GM21737 (cell line): ENCODE results near the gene METTL22.

Experiments
- ATAC-seq: cut with Tn5 transposase; IDR thresholded peaks from one replicate; pipeline ENCODE4 v1.9.1; 2021; ENCODE audit warnings: mild to moderate bottlenecking, moderate library complexity; ENCODE audit not compliant: unreplicated experiment

METTL22 gene

DNA sequence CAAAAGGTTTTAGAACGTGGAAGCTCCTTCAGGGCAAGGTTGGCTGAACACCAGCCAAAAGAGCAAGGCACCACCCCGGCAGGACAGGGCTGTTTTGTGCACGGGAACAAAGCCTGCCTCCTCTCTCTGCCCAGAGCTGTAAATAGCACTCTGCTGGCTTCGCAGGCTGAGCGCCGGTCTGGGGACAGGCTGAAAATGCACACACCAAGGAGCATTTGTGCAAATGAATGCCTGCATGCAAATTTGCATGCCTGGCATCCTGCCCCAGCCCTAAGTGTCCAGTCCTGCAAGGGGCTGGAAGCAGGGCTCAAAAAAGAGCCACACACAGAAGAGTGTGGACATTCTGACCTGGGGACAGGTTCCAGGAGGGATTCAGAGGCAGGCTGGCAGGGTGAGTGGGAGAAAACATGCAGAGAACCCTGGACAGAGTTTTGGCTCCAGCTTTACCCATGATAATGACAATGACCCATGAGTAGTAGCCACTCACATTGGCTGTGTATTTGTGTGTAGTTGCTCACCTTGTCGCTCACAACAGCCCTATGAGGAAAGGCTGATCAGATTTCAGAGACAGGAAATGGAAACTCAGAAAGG lies 64.6 kb downstream of the METTL22 start:
- ATAC-seq = no peak

DNA sequence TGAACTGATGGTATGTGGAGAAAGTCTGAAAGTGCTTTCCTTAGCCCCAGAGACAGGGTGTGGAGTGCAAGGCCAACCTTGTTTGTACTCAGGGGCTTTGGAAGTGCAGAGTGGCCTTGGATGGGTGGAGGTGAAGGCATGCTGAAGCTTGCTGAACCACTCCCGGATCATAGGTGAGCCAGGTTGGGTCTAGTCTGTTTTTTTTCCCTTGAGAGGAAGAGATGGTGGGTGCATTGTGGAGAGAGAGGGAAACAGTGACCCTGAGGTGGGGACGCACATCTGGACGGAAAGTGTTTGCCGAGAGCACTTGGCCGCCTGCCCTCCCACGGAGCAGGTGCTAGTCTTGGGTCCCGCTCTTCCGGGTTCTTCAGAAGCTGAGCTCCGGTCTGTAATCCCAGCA lies 65.4 kb downstream of the METTL22 start:
- no peak for ATAC-seq

DNA sequence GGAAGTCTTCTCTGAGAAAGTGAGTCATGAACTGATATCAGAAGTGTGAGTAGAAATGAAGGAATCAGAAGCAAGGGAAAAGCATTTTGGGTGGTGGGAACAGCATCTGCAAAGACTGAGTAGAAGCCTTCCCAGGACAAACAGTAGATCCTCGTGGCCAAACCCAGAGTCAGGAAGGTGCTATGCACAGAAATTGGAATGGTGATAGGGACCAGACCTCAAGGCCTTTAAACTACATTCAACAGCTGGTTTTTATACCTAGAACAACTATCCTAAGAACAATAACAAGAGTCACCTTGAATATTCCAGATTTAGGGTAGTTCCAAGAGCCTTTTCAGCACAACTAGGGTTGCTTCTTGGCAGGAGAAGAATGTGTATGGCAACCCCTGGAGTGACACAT lies 68.2 kb downstream of the METTL22 start:
- no peak for ATAC-seq

DNA sequence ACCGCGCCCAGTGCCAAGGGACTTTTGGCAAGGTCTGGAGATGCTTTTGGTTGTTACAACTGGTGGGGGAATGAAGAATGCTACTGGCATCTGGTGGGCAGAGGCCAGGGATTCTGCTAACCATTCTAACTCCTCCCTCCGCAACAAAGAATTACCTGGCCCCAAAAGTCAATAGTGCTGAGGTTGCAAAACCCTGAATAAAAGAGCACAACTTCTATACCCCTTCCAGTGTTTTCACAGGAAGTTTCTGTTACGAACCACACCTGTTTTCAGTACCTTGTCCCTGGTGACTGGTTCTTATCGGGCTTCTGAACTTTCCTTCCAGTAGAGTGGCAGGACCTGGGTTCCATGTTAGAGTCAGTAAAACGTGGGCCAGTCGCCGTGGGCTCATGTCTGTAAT lies 70.2 kb downstream of the METTL22 start:
- ATAC-seq = no peak

DNA sequence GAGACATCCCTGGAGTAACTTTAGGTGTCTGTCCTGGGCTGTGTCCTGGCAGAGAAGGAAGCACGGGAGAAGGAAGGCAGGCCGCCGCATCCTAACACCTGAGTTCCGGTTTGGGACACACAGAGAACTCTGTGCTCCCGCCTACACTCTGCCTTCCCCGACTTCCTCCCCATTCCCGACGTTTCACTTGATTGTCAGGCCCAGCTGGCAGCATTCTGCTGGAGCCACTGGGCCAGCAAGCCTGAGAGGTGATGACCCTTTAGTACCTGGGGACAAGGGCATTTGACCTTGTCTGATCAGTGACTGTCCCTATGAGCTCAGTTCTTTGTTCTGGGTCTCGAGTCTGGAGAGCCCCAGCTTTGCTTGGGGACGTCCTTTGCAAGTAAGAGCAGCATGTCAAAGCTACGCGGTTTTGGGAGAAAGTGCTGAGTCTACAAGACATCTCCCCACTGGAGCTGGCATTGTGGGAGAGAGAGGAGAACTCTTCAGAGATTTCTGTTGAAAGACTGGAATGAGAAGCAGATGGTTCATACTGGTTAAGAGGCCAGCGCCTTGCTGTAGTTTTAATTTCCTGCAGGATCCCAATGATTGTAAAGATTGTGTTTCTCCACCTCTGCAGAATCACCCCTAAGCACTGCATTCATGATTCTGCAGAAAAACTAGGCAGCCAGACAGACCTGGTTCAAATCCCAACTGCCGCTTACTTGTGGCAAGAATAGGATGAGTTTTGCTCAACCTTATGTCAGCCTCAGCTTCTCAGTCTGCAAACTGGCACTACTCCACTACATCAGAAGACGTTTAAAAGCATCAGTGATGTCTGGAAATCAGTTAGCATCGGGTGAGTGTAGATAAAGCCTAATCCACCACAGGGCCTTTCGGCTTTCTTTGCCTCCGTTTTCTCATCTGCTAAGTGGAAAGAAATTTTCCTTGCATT lies 73.6 kb downstream of the METTL22 start:
- no peak for ATAC-seq

DNA sequence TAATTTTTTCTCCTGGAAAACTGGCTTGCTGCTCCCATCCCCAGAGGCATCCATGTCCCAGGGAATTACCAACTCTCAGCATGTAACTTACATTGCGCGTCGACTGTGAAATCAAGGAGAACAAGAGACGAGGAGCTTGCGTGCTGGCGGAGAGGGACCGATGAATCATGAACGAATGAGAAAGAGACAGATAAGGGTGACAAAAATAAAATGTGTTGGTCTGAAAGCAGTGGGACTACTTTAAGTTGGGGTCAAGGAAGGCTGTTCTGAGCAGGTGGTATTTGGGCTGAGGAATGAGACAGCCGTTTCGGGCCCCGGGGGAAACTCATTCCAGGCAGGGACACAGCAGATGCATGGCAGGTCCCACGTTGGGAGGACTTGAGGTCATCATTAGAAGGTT lies 75.4 kb downstream of the METTL22 start:
- no peak for ATAC-seq

DNA sequence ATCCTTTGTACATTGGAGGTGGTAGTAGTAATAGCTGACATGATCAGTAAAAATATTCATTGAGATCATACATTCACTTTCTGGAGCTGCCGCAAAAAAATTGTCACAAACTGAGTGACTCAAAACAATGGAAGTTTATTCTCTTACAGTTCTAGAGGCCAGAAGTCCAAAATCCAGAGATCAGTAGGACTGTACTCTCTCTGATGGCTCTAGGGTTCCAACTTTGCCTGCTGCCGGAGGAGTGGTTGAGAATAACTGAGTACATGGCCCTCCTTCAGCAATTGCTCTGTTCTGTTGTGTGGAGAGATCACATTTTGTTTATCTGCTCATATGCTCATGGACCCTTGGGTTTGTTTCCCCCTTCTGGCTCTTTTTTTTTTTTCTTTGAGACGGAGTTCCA lies 76.5 kb downstream of the METTL22 start:
- ATAC-seq = no peak
